Activated T-cell treated with anti-CD3 and anti-CD28 coated beads for 1 hour (primary cell): ENCODE results near the gene G6PC3.

Source experiments
- DNase-seq: peaks from one replicate; pipeline ENCODE4 v3.0.0-alpha.2; 2020; ENCODE audit warnings: low read depth

The G6PC3 gene

GRCh38 chr17:44124118-44124438, 53.5 kb downstream of the G6PC3 start:
- DNase-seq, result no peak
